Activated CD4-positive, alpha-beta memory T cell treated with anti-CD3 and anti-CD28 coated beads, Interleukin-2, amount 10 ng/mL, durations not matched to agents 7 days and 5 days (primary cell): ENCODE results near the gene ST3GAL5. TPM values are rescaled to one million over a fixed set of nuclear protein-coding genes. Genes with fewer than 3 reads are reported as not detected.
"Not testable (repeated sequence)": the region's sequence is repeated elsewhere in the genome, so short reads cannot be mapped to it uniquely, and the experiment has no call there.

Experiments used
- CTCF ChIA-PET: fragments of 350-600 bp; sonication (Branson Sonifier 250); formaldehyde crosslinking; loops from one replicate; lab custom pipeline; 2021; ENCODE audit warnings: antibody characterized with exemption, inconsistent platforms; lab: Charles Lee
- POLR2A ChIA-PET: fragments of 350-600 bp; sonication (Branson Sonifier 250); formaldehyde crosslinking; loops from one replicate; lab custom pipeline; 2021; ENCODE audit warnings: antibody characterized with exemption; lab: Charles Lee
- DNase-seq: peaks from one replicate; pipeline ENCODE4 v3.0.0-alpha.2; 2020
- H3K27ac Mint-ChIP-seq: one replicate; pipeline ENCODE4 v1.8.0; 2021; ENCODE audit warnings: mild to moderate bottlenecking, mixed read lengths
- H3K27me3 Mint-ChIP-seq: one replicate; pipeline ENCODE4 v1.8.0; 2021; ENCODE audit warnings: mixed read lengths
- H3K36me3 Mint-ChIP-seq: one replicate; pipeline ENCODE4 v1.8.0; 2021; ENCODE audit warnings: low read depth, mixed read lengths
- H3K4me1 Mint-ChIP-seq: one replicate; pipeline ENCODE4 v1.8.0; 2021; ENCODE audit warnings: mixed read lengths
- H3K4me3 Mint-ChIP-seq: one replicate; pipeline ENCODE4 v1.8.0; 2021; ENCODE audit warnings: mild to moderate bottlenecking, mixed read lengths
- H3K9me3 Mint-ChIP-seq: one replicate; pipeline ENCODE4 v1.8.0; 2021; ENCODE audit warnings: mixed read lengths
- total RNA-seq, 2 experiments: library from RNA; stranded (reverse); gene quantifications; one replicate each; pipeline ENCODE4 v1.2.3, GENCODE V29; 2021

Gene ST3GAL5
- total RNA-seq, result 10 to 100 TPM; 58.3 to 67.1 TPM

- peak; percentile 92 for DNase-seq
- peak within 1 kb of the TSS; percentile 84 for H3K4me3 Mint-ChIP-seq
- CTCF ChIA-PET, result interaction anchor here (0.6 to 7.9 kb wide), 41 partner anchors 8 to 251 kb away, joined by 3 to 150 read pairs (median 5); partner anchors contain the start of genes ATOH8, POLR1A and PTCD3
- peaks cover 68% of the 10 kb centered on the region for H3K4me1 Mint-ChIP-seq
- no peaks in the 10 kb centered on the region for H3K9me3 Mint-ChIP-seq
- POLR2A ChIA-PET, result interaction anchor here (0.9 to 6.2 kb wide), 23 partner anchors 10 to 306 kb away, joined by 3 to 64 read pairs (median 5); partner anchors contain the start of genes IMMT, POLR1A and PTCD3
- H3K27ac Mint-ChIP-seq, result peak within 1 kb of the TSS; percentile 79
- H3K27me3 Mint-ChIP-seq, result peaks cover 3% of the 10 kb centered on the region
- H3K36me3 Mint-ChIP-seq, result peaks cover 31% of the 10 kb centered on the region
These were observed at the start of gene ST3GAL5 for GRCh38 chr2:85888684-85889626. ST3GAL5 (minus strand) TSS chr2:85888990; CDS start chr2:85888905, 85 bp downstream.

- peaks cover 19% of the 10 kb centered on the region for H3K36me3 Mint-ChIP-seq
- DNase-seq, result no peak
- H3K27me3 Mint-ChIP-seq, result peaks cover 14% of the 10 kb centered on the region
- H3K4me1 Mint-ChIP-seq, result peaks cover 17% of the 10 kb centered on the region
- ChIA-PET POLR2A (interaction anchor here (2.0 kb wide), 1 partner anchor 14 kb away, joined by 5 read pairs; no protein-coding TSS in a partner anchor), CTCF (interaction anchor here (1.1 to 1.2 kb wide), 2 partner anchors 49 to 51 kb away, joined by 3 read pairs; no protein-coding TSS in a partner anchor)
- H3K4me3 Mint-ChIP-seq, result no peak overlapping the region
- no peak overlapping the region for H3K27ac Mint-ChIP-seq
- peaks cover 22% of the 10 kb centered on the region for H3K9me3 Mint-ChIP-seq
These were observed 49.7 kb upstream of the ST3GAL5 start for GRCh38 chr2:85938456-85938855.

GRCh38 chr2:85937069-85937439 lies 48.3 kb upstream of the ST3GAL5 start:
- Mint-ChIP-seq H3K4me3 (no peak overlapping the region), H3K27ac (no peak overlapping the region), H3K9me3 (peaks cover 10% of the 10 kb centered on the region), H3K4me1 (peaks cover 27% of the 10 kb centered on the region), H3K27me3 (peaks cover 11% of the 10 kb centered on the region), H3K36me3 (peaks cover 8% of the 10 kb centered on the region)
- ChIA-PET POLR2A (no interaction called here), CTCF (no interaction called here)
- no peak for DNase-seq

GRCh38 chr2:85936421-85937068 lies 47.8 kb upstream of the ST3GAL5 start:
- H3K36me3 Mint-ChIP-seq, result peaks cover 4% of the 10 kb centered on the region
- H3K27ac Mint-ChIP-seq, result no peak overlapping the region
- peaks cover 28% of the 10 kb centered on the region for H3K4me1 Mint-ChIP-seq
- no peak overlapping the region for H3K4me3 Mint-ChIP-seq
- H3K27me3 Mint-ChIP-seq, result peaks cover 11% of the 10 kb centered on the region
- H3K9me3 Mint-ChIP-seq, result peaks cover 6% of the 10 kb centered on the region
- POLR2A ChIA-PET, result no interaction called here
- no peak for DNase-seq
- CTCF ChIA-PET, result interaction anchor here (1.2 kb wide), 1 partner anchor 47 kb away, joined by 3 read pairs; the partner anchor contains the start of gene ST3GAL5

- Mint-ChIP-seq H3K4me1 (peaks cover 29% of the 10 kb centered on the region), H3K4me3 (no peak overlapping the region), H3K36me3 (peaks cover 4% of the 10 kb centered on the region), H3K27ac (no peak overlapping the region), H3K27me3 (peaks cover 12% of the 10 kb centered on the region), H3K9me3 (peaks cover 1% of the 10 kb centered on the region)
- ChIA-PET CTCF (interaction anchor here (1.0 to 1.2 kb wide), 2 partner anchors 47 to 108 kb away, joined by 3 to 4 read pairs; partner anchors contain the start of gene ST3GAL5), POLR2A (no interaction called here)
- no peak for DNase-seq
These were observed 47.0 kb upstream of the ST3GAL5 start for GRCh38 chr2:85935746-85936208.

- H3K36me3 Mint-ChIP-seq, result peaks cover 4% of the 10 kb centered on the region
- no peaks in the 10 kb centered on the region for H3K9me3 Mint-ChIP-seq
- peaks cover 13% of the 10 kb centered on the region for H3K27me3 Mint-ChIP-seq
- H3K4me1 Mint-ChIP-seq, result peaks cover 29% of the 10 kb centered on the region
- no peak overlapping the region for H3K4me3 Mint-ChIP-seq
- DNase-seq, result no peak
- ChIA-PET CTCF (interaction anchor here (1.0 to 1.2 kb wide), 2 partner anchors 46 to 108 kb away, joined by 3 to 4 read pairs; partner anchors contain the start of gene ST3GAL5), POLR2A (no interaction called here)
- H3K27ac Mint-ChIP-seq, result no peak overlapping the region
These were observed 46.5 kb upstream of the ST3GAL5 start for GRCh38 chr2:85935170-85935745.

- H3K27ac Mint-ChIP-seq, result peak overlapping the region; percentile 52
- H3K27me3 Mint-ChIP-seq, result peaks cover 10% of the 10 kb centered on the region
- H3K4me1 Mint-ChIP-seq, result peaks cover 26% of the 10 kb centered on the region
- H3K4me3 Mint-ChIP-seq, result no peak overlapping the region
- peak; percentile 30 for DNase-seq
- ChIA-PET CTCF (no interaction called here), POLR2A (no interaction called here)
- H3K9me3 Mint-ChIP-seq, result no peaks in the 10 kb centered on the region
- peaks cover 4% of the 10 kb centered on the region for H3K36me3 Mint-ChIP-seq
These were observed 45.2 kb upstream of the ST3GAL5 start for GRCh38 chr2:85933753-85934594.

GRCh38 chr2:85931151-85931550 lies 42.4 kb upstream of the ST3GAL5 start:
- H3K4me3 Mint-ChIP-seq, H3K27me3 Mint-ChIP-seq, H3K27ac Mint-ChIP-seq, POLR2A ChIA-PET, H3K9me3 Mint-ChIP-seq, H3K36me3 Mint-ChIP-seq, DNase-seq: not testable (repeated sequence)
- CTCF ChIA-PET, result interaction anchor here (0.7 to 2.1 kb wide), 2 partner anchors 42 to 104 kb away, joined by 3 to 6 read pairs; no protein-coding TSS in a partner anchor
- H3K4me1 Mint-ChIP-seq, result peaks cover 29% of the 10 kb centered on the region

- Mint-ChIP-seq H3K4me1 (peaks cover 29% of the 10 kb centered on the region), H3K27ac (no peak overlapping the region), H3K27me3 (peaks cover 2% of the 10 kb centered on the region), H3K4me3 (no peak overlapping the region), H3K9me3 (no peaks in the 10 kb centered on the region), H3K36me3 (peaks cover 2% of the 10 kb centered on the region)
- DNase-seq, result no peak
- ChIA-PET CTCF (interaction anchor here (2.1 kb wide), 1 partner anchor 103 kb away, joined by 6 read pairs; no protein-coding TSS in a partner anchor), POLR2A (no interaction called here)
These were observed 41.6 kb upstream of the ST3GAL5 start for GRCh38 chr2:85930129-85931124.

GRCh38 chr2:85929096-85930050 lies 40.6 kb upstream of the ST3GAL5 start:
- Mint-ChIP-seq H3K4me3 (no peak overlapping the region), H3K9me3 (no peaks in the 10 kb centered on the region), H3K4me1 (peaks cover 35% of the 10 kb centered on the region), H3K27ac (no peak overlapping the region), H3K27me3 (peaks cover 2% of the 10 kb centered on the region), H3K36me3 (no peaks in the 10 kb centered on the region)
- DNase-seq, result no peak
- CTCF ChIA-PET, result interaction anchor here (1.1 to 1.3 kb wide), 3 partner anchors 16 to 40 kb away, joined by 3 to 4 read pairs (median 3); no protein-coding TSS in a partner anchor
- POLR2A ChIA-PET, result no interaction called here
